HEK293 (cell line): Measurements from ENCODE around the gene UBE2D1.

Source experiments
- CTCF ChIA-PET: fragments of 350-600 bp; formaldehyde crosslinking; extraction: SDS; loops from one replicate; lab custom pipeline; 2021; ENCODE audit warnings: antibody characterized with exemption; lab: Yijun Ruan, JAX
- POLR2A ChIA-PET: fragments of 300-600 bp; formaldehyde crosslinking; extraction: SDS; loops from one replicate; lab custom pipeline; 2020; ENCODE audit warnings: antibody characterized with exemption, inconsistent platforms; lab: Yijun Ruan, JAX
- H3K27ac ChIP-seq: fragments of 200-500 bp; sonication (Bioruptor generic); 2 replicates; pipeline ENCODE4 v1.5.1; 2014; ENCODE audit warnings: low read depth, low read length, control low read depth, inconsistent platforms; ENCODE audit errors: extremely low read depth
- H3K36me3 ChIP-seq, 2 experiments: fragments of 200-500 bp in 1 of 2; sonication (Bioruptor generic) in 1 of 2; 1 replicate in 1 of 2; 2 replicates in 1 of 2; pipeline ENCODE4 v1.5.1; 2014 to 2017; ENCODE audit warnings: inconsistent platforms in 2 of 2, low read length in 2 of 2; ENCODE audit not compliant: control insufficient read depth in 2 of 2, insufficient read depth in 1 of 2
- H3K4me1 ChIP-seq: fragments of 200-500 bp; sonication (Bioruptor generic); 2 replicates; pipeline ENCODE4 v1.5.1; 2014; ENCODE audit warnings: mild to moderate bottlenecking, low read length, inconsistent platforms; ENCODE audit not compliant: control insufficient read depth, insufficient read depth
- H3K4me3 ChIP-seq: 2 replicates; pipeline ENCODE4 v1.5.1; 2011; ENCODE audit warnings: low read depth, mild to moderate bottlenecking, control low read depth, low read length, moderate library complexity
- H3K9me3 ChIP-seq: fragments of 200-500 bp; sonication (Bioruptor generic); 2 replicates; pipeline ENCODE4 v1.5.1; 2014; ENCODE audit warnings: low read depth, low read length, inconsistent platforms; ENCODE audit not compliant: control insufficient read depth, insufficient read depth
- KLF16 ChIP-seq: fragments of 450-650 bp; formaldehyde crosslinking; IDR thresholded peaks from 2 replicates; pipeline ENCODE4 v1.5.1; 2017; ENCODE audit warnings: missing biosample characterization, missing genetic modification characterization
- PRDM1 ChIP-seq: fragments of 450-650 bp; formaldehyde crosslinking; IDR thresholded peaks from 2 replicates; pipeline ENCODE4; 2016; ENCODE audit warnings: missing biosample characterization, missing genetic modification characterization
- PRDM6 ChIP-seq: fragments of 450-650 bp; formaldehyde crosslinking; IDR thresholded peaks from 2 replicates; pipeline ENCODE4 v1.5.1; 2017; ENCODE audit warnings: missing biosample characterization, missing genetic modification characterization
- SALL2 ChIP-seq: fragments of 450-650 bp; formaldehyde crosslinking; IDR thresholded peaks from 2 replicates; pipeline ENCODE4 v1.5.0; 2017; ENCODE audit warnings: missing biosample characterization, mild to moderate bottlenecking, missing genetic modification characterization, borderline replicate concordance
- ZEB2 ChIP-seq: fragments of 450-650 bp; formaldehyde crosslinking; IDR thresholded peaks from 2 replicates; pipeline ENCODE4 v1.5.1; 2016; ENCODE audit warnings: missing biosample characterization, missing genetic modification characterization
- ZNF311 ChIP-seq: fragments of 450-650 bp; formaldehyde crosslinking; IDR thresholded peaks from 2 replicates; pipeline ENCODE4 v1.5.1; 2017; ENCODE audit warnings: missing biosample characterization, missing genetic modification characterization, borderline replicate concordance
- ZNF354C ChIP-seq: fragments of 450-650 bp; formaldehyde crosslinking; IDR thresholded peaks from 2 replicates; pipeline ENCODE4 v1.5.1; 2016; ENCODE audit warnings: missing biosample characterization, missing genetic modification characterization, low read depth, borderline replicate concordance
- ZNF366 ChIP-seq: fragments of 450-650 bp; formaldehyde crosslinking; conservative IDR thresholded peaks from 2 replicates; pipeline ENCODE4 v1.5.1; 2016; ENCODE audit warnings: missing biosample characterization, missing genetic modification characterization
- ZNF394 ChIP-seq: fragments of 450-650 bp; formaldehyde crosslinking; IDR thresholded peaks from 2 replicates; pipeline ENCODE4 v1.5.1; 2016; ENCODE audit warnings: missing biosample characterization, missing genetic modification characterization, mild to moderate bottlenecking, moderate library complexity, borderline replicate concordance
- ZNF544 ChIP-seq: fragments of 450-650 bp; formaldehyde crosslinking; IDR thresholded peaks from 2 replicates; pipeline ENCODE4 v1.5.0; 2017; ENCODE audit warnings: missing biosample characterization, missing genetic modification characterization
- ZNF561 ChIP-seq: fragments of 450-650 bp; IDR thresholded peaks from 2 replicates; pipeline ENCODE4 v1.5.1; 2018; ENCODE audit warnings: missing biosample characterization, missing genetic modification characterization, borderline replicate concordance
- ZNF660 ChIP-seq: fragments of 450-650 bp; IDR thresholded peaks from 2 replicates; pipeline ENCODE4 v1.5.1; 2018; ENCODE audit warnings: missing biosample characterization, mild to moderate bottlenecking, missing genetic modification characterization
- ZNF677 ChIP-seq: fragments of 450-650 bp; IDR thresholded peaks from 2 replicates; pipeline ENCODE4 v1.5.0; 2018; ENCODE audit warnings: missing biosample characterization, mild to moderate bottlenecking, missing genetic modification characterization, moderate library complexity
- ZNF747 ChIP-seq: fragments of 450-650 bp; formaldehyde crosslinking; IDR thresholded peaks from 2 replicates; pipeline ENCODE4 v1.5.1; 2016; ENCODE audit warnings: missing biosample characterization, missing genetic modification characterization
- ZNF776 ChIP-seq: fragments of 450-650 bp; formaldehyde crosslinking; IDR thresholded peaks from 2 replicates; pipeline ENCODE4 v1.5.0; 2017; ENCODE audit warnings: missing biosample characterization, missing genetic modification characterization, borderline replicate concordance
- TF ChIP-seq, protein P1 (sequence below): fragments of 450-650 bp; formaldehyde crosslinking; optimal IDR thresholded peaks from 2 replicates; pipeline ENCODE3; 2016; ENCODE audit warnings: missing biosample characterization, mild to moderate bottlenecking, missing genetic modification characterization
- TF ChIP-seq, protein P2 (sequence below): fragments of 450-650 bp; formaldehyde crosslinking; IDR thresholded peaks from 2 replicates; pipeline ENCODE4 v1.5.1; 2017; ENCODE audit warnings: missing biosample characterization, missing genetic modification characterization

Gene UBE2D1

DNA sequence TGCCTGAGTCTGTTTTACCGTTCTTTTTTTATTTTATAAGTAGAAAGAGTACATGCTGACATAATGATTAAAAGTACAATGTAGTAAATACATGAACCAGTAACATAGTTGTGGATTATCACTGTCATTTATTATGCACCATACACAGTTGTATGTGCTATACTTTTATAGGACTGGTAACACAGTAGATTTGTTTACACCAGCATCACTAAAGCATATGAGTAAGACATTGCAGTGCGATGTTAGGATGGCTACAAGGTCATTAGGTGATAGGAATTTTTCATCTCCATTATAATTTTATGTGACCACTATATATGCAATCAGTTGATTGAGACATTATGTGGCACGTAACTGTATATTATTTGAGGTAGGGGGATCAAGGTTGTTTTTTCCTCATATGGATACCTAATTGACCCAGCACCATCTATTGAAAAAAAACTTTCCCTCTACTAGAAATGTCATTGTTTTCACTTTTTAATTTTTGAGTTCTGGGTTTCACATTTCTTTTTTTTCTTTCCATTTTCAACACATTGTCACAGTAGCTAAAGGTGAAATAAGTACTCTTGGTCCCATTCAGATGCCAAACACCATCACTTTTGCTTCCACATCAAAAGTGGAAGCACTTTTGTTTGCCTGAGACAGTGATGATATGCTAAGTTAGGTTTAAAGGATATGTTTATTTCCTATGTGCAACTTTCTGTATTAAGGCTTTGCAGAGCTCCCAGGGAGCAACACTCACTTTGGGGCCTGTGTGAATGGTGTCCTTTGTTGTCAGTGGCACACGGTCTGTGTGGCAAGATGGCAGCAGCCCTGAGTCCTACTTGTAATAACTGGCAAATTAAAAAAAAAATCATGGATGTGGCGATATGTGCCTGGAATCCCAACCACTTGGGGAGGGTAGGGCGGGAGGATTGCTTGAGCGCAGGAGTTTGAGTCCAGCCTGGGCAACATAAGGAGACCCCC is 17.1 kb downstream of the UBE2D1 start:
- no peak overlapping the region for H3K27ac ChIP-seq
- CTCF ChIA-PET, result interaction anchor here (1.1 to 1.9 kb wide), 2 partner anchors 12 to 51 kb away, joined by 4 read pairs; no protein-coding TSS in a partner anchor
- peaks cover 23% of the 10 kb centered on the region for H3K4me1 ChIP-seq
- no peaks in the 10 kb centered on the region for H3K36me3 ChIP-seq
- TF ChIP-seq PRDM1 (tag by site-specific recombination) (peak; percentile 94), ZNF660 (no peak)
- H3K4me3 ChIP-seq, result no peak overlapping the region
- H3K9me3 ChIP-seq, result no peaks in the 10 kb centered on the region
- POLR2A ChIA-PET, result interaction anchor here (1.5 kb wide), 1 partner anchor 12 kb away, joined by 5 read pairs; no protein-coding TSS in a partner anchor

DNA sequence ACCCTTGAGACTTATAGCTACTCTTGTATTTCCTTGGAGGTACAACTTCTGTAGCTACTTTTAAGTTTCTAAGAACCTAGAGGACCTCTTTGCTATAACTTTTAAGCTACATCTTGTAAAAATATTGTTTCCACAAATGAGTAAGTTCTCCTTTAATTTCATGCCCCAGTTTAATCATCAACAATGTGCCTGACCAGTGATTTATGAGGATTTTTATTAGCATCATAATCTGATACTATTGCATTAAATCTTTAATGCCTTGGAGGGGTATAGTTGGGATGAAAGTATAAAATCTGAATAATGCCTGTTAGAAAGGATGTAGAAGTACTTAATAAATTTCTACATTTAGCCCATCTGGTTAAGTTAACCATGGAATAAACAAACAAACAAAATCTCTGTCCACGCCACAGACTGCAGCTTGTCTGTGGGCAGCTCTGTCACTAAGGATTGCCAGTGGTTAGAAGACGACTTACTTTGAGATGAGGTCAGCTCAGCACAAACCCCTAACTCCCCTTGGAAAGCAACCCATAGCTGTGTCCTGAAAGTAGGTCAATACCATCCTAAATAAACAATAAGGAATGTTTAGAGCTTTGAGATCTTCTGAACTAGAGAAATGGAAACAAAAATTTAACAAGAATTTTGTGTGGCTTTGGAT is 18.3 kb downstream of the UBE2D1 start:
- POLR2A ChIA-PET, result interaction anchor here (1.5 kb wide), 1 partner anchor 13 kb away, joined by 5 read pairs; no protein-coding TSS in a partner anchor
- CTCF ChIA-PET, result interaction anchor here (0.9 to 1.1 kb wide), 2 partner anchors 13 to 54 kb away, joined by 3 to 4 read pairs; no protein-coding TSS in a partner anchor
- no peak overlapping the region for H3K4me3 ChIP-seq

GRCh38 chr10:58356756-58357155 is 21.9 kb downstream of the UBE2D1 start:
- H3K4me1 ChIP-seq, result peaks cover 13% of the 10 kb centered on the region
- POLR2A ChIA-PET, result interaction anchor here (1.6 kb wide), 1 partner anchor 22 kb away, joined by 6 read pairs; the partner anchor contains the start of gene UBE2D1
- H3K4me3 ChIP-seq, result no peak overlapping the region
- TF ChIP-seq KLF16 (tag by site-specific recombination), result no peak
- no peak for TF ChIP-seq ZNF311
- no peak for TF ChIP-seq ZNF776
- TF ChIP-seq, protein P1, sequence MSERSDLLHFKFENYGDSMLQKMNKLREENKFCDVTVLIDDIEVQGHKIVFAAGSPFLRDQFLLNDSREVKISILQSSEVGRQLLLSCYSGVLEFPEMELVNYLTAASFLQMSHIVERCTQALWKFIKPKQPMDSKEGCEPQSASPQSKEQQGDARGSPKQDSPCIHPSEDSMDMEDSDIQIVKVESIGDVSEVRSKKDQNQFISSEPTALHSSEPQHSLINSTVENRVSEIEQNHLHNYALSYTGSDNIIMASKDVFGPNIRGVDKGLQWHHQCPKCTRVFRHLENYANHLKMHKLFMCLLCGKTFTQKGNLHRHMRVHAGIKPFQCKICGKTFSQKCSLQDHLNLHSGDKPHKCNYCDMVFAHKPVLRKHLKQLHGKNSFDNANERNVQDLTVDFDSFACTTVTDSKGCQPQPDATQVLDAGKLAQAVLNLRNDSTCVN, result no peak
- TF ChIP-seq, protein P2, sequence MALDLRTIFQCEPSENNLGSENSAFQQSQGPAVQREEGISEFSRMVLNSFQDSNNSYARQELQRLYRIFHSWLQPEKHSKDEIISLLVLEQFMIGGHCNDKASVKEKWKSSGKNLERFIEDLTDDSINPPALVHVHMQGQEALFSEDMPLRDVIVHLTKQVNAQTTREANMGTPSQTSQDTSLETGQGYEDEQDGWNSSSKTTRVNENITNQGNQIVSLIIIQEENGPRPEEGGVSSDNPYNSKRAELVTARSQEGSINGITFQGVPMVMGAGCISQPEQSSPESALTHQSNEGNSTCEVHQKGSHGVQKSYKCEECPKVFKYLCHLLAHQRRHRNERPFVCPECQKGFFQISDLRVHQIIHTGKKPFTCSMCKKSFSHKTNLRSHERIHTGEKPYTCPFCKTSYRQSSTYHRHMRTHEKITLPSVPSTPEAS (tag by site-specific recombination), result no peak
- TF ChIP-seq ZNF677, result no peak
- TF ChIP-seq ZNF354C, result no peak
- H3K9me3 ChIP-seq, result no peaks in the 10 kb centered on the region
- H3K27ac ChIP-seq, result no peak overlapping the region
- CTCF ChIA-PET, result no interaction called here
- H3K36me3 ChIP-seq, result no peaks in the 10 kb centered on the region

More for the DNA sequence above, 18.3 kb downstream of the UBE2D1 start:
- no peak overlapping the region for H3K27ac ChIP-seq
- H3K4me1 ChIP-seq, result peaks cover 21% of the 10 kb centered on the region
- H3K9me3 ChIP-seq, result no peaks in the 10 kb centered on the region
- H3K36me3 ChIP-seq, result no peaks in the 10 kb centered on the region
- TF ChIP-seq SALL2 (tag by site-specific recombination), result no peak
- TF ChIP-seq ZNF394, result no peak
- no peak for TF ChIP-seq ZNF747 (tag by site-specific recombination)
- 0 out of 2 replicates have a peak, but pooled peaks have one; percentile 37 for TF ChIP-seq ZEB2
- peak; percentile 58 for TF ChIP-seq PRDM6 (tag by site-specific recombination)
- peak; percentile 22; the same call in 1 of the 2 replicates for TF ChIP-seq ZNF366 (tag by site-specific recombination)
- TF ChIP-seq ZNF544, result no peak
- no peak for TF ChIP-seq ZNF561 (tag by site-specific recombination)
